ENCODE measurements around the gene PTPRN2. TPM values are rescaled to one million over a fixed set of nuclear protein-coding genes. Genes with fewer than 3 reads are reported as not detected.

Gene PTPRN2
- total RNA-seq, 1 donor from 2014 or later = 11.4 TPM

DNA sequence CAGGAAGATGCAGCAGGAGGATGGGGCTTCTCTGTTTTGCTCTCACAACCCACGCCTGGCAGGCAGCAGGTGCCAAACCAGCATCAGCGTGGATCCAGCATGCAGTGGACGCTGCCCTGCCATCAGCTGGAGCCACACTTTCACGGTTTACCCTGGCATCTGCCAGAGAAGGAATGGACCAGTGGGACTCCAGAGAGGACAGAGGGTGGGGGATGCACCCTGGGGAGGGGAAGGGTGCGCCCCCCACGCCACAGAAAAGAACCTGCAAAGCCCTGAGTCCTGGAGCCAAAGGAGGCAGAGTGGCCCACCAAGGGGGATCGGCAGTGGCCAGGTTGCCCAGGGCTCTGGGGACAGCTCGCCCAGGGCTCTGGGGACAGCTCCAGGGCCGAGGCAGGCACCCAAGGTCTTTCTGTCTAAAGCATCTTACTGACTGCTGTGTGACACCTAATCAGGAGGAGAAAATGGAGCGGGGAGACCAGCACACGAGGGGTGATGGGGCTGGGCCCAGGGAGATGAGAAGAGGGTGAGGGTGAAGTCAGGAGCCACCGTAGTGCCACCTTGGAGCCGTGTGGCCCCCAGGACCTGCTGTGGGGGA is 1025.7 kb downstream of the PTPRN2 start:
- Mint-ChIP-seq H3K27ac (no peak overlapping the region), H3K36me3 (ENCODE audit: insufficient read depth) (no peaks in the 10 kb centered on the region), H3K4me1 (ENCODE audit: low read depth) (no peaks in the 10 kb centered on the region), H3K27me3 (no peaks in the 10 kb centered on the region), H3K9me3 (ENCODE audit: low read depth) (no peaks in the 10 kb centered on the region), H3K4me3 (ENCODE audit: low read depth) (no peak overlapping the region)
- TF ChIP-seq, protein P1, sequence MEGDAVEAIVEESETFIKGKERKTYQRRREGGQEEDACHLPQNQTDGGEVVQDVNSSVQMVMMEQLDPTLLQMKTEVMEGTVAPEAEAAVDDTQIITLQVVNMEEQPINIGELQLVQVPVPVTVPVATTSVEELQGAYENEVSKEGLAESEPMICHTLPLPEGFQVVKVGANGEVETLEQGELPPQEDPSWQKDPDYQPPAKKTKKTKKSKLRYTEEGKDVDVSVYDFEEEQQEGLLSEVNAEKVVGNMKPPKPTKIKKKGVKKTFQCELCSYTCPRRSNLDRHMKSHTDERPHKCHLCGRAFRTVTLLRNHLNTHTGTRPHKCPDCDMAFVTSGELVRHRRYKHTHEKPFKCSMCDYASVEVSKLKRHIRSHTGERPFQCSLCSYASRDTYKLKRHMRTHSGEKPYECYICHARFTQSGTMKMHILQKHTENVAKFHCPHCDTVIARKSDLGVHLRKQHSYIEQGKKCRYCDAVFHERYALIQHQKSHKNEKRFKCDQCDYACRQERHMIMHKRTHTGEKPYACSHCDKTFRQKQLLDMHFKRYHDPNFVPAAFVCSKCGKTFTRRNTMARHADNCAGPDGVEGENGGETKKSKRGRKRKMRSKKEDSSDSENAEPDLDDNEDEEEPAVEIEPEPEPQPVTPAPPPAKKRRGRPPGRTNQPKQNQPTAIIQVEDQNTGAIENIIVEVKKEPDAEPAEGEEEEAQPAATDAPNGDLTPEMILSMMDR (IDR thresholded peaks at IDR 0.05; ENCODE audit: unreplicated experiment) = no peak
- DNase-seq (ENCODE audit: low spot score, unreplicated experiment) = no peak

- H3K4me3 Mint-ChIP-seq (ENCODE audit: low read depth) = no peak overlapping the region
- no peak overlapping the region for H3K27ac Mint-ChIP-seq
- H3K27me3 Mint-ChIP-seq = no peaks in the 10 kb centered on the region
- no peaks in the 10 kb centered on the region for H3K36me3 Mint-ChIP-seq (ENCODE audit: insufficient read depth)
- TF ChIP-seq, protein P1 (IDR thresholded peaks at IDR 0.05; ENCODE audit: unreplicated experiment) = no peak
- no peak for DNase-seq (ENCODE audit: low spot score, unreplicated experiment)
- no peaks in the 10 kb centered on the region for H3K9me3 Mint-ChIP-seq (ENCODE audit: low read depth)
- no peaks in the 10 kb centered on the region for H3K4me1 Mint-ChIP-seq (ENCODE audit: low read depth)
Measured at GRCh38 chr7:157561523-157561785, 1026.2 kb downstream of the PTPRN2 start.

GRCh38 chr7:157560710-157561522 is 1026.7 kb downstream of the PTPRN2 start:
- Mint-ChIP-seq H3K27me3 (no peaks in the 10 kb centered on the region), H3K4me1 (ENCODE audit: low read depth) (no peaks in the 10 kb centered on the region), H3K9me3 (ENCODE audit: low read depth) (no peaks in the 10 kb centered on the region), H3K4me3 (ENCODE audit: low read depth) (no peak overlapping the region), H3K36me3 (ENCODE audit: insufficient read depth) (no peaks in the 10 kb centered on the region), H3K27ac (no peak overlapping the region)
- DNase-seq (ENCODE audit: low spot score, unreplicated experiment) = no peak
- TF ChIP-seq, protein P1 (IDR thresholded peaks at IDR 0.05; ENCODE audit: unreplicated experiment) = no peak

DNA sequence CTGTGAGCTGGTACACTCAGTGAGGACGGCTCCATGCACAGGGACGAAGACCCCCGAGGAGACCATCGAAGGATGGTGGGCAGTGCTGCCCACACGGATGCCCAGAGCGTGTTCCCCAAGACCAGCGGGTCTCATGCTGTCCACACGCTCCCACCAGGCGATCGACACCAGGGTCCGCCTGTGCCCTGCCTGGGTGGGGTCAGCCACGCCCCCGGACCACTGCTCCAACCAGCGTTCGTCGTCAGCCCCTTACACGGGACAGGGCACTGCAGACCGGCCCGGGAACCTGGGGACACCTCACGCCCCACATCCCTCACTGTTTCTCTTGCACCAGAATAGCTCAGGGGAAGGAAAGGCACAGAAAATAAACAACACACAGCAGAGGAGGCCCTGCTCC is 1027.4 kb downstream of the PTPRN2 start:
- TF ChIP-seq, protein P1 (IDR thresholded peaks at IDR 0.05; ENCODE audit: unreplicated experiment) = no peak
- Mint-ChIP-seq H3K9me3 (ENCODE audit: low read depth) (no peaks in the 10 kb centered on the region), H3K36me3 (ENCODE audit: insufficient read depth) (no peaks in the 10 kb centered on the region), H3K27me3 (no peaks in the 10 kb centered on the region), H3K4me3 (ENCODE audit: low read depth) (no peak overlapping the region), H3K27ac (no peak overlapping the region), H3K4me1 (ENCODE audit: low read depth) (peaks cover 2% of the 10 kb centered on the region)
- DNase-seq (ENCODE audit: low spot score, unreplicated experiment) = no peak

DNA sequence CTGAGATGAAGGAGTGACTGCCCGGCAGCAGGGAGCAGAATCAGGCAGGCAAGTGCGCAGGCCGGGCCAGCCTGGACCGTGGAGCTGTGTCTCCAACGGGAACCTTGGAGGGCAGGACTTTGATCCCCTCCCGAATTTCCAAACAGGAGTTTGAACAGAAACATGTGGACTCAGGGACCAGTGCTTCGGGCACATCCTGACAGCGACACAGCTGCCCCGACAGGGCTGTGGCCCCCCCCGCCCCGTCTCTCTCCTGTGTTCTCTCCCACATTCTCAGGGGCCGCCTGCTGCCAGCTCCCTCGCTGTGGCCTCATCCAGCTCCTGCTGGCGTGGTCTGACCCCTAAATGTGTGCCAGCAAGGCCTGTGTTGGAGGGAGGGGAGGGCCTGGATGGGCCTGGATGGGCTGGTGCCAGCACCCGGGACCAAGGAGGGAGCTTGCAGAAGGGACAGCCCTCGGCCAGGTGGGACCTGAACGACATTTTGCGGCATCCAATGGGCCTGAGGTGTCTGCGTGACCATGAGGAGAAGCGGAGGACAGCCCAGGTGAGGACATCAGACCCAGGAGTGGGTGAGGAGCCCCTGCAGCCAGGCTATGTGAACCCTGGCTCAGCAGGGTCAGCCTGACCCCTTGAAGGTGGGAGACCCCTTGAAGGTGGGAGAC is 1027.9 kb downstream of the PTPRN2 start:
- Mint-ChIP-seq H3K4me3 (ENCODE audit: low read depth) (no peak overlapping the region), H3K4me1 (ENCODE audit: low read depth) (peaks cover 2% of the 10 kb centered on the region), H3K27me3 (no peaks in the 10 kb centered on the region), H3K9me3 (ENCODE audit: low read depth) (no peaks in the 10 kb centered on the region), H3K36me3 (ENCODE audit: insufficient read depth) (no peaks in the 10 kb centered on the region), H3K27ac (no peak overlapping the region)
- TF ChIP-seq, protein P1 (IDR thresholded peaks at IDR 0.05; ENCODE audit: unreplicated experiment) = no peak
- DNase-seq (ENCODE audit: low spot score, unreplicated experiment) = no peak
